NCI-H1105 treated with DMSO at 0.1 percent for 48 hours (cell line): ENCODE data around the gene ADORA2B.
"Not testable (repeated sequence)": the region's sequence is repeated elsewhere in the genome, so short reads cannot be mapped to it uniquely, and the experiment has no call there.

ENCODE experiments used
- DNase-seq: peaks from one replicate; lab custom pipeline; 2025; lab: John Stamatoyannopoulos, UW

The ADORA2B gene

GRCh38 chr17:15922586-15922985 is 22.3 kb upstream of the ADORA2B start:
- DNase-seq = no peak

DNA sequence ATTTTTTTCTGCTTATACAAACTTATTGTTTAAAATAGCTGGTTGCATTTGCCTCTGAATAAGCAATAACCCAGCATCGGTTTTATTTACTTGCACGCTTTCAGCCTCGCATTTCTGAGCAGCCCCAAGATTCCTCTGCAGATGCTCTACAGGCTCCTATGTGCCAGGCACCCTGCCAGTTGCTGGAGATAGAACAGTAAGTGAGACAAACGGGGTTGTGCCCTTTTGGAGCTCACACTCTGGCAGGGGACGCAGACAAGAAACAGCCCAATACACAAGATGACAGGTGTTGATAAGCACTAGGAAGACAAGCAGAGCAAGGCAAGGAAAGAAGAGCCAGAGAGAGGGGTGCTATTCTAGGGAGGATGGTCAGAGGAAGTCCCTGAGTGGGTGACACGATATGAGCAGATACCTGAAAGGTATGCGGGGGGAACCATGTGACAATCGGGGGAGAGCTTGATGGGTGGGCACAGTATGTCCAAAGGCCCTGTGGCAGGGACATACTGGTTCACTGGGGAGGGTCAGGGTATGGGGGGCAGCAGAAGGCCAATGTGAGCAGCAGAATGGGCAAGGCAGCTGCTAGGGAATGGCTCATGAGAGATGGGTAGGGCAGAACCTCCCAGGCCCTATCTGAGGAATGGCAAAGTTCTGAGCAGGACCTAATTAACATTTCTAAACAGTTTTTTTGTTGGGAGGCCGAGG is 18.7 kb upstream of the ADORA2B start:
- DNase-seq = no peak

DNA sequence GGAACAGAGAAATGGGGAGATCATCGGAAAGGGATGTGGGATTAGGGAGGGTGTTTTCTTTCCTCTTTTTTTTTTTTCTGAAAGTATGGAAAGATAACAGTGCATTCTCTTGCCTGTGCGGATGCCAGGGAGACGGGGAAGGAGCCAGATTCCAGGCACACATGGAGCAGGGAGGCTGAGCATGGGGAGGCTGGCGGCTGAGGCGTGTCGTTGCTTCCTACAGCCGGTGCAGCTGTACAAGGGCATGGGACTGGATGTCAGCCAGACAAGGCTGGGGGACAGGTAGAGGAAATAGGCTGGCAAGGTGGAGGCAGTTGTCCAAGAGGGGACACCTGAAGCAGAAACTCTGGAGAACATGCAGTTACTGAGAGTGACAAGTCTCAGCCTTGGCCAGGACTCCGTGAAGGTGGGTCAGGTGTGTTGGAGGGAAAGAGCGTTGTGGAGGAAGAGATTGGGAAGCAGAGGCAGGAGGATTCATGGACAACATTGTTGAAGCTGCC is 16.6 kb upstream of the ADORA2B start:
- DNase-seq = no peak

- DNase-seq = no peak
Observed at GRCh38 chr17:15929941-15930340, 15.0 kb upstream of the ADORA2B start.

- DNase-seq = no peak
Observed at GRCh38 chr17:15930426-15930825, 14.5 kb upstream of the ADORA2B start.

- no peak for DNase-seq
Observed at GRCh38 chr17:15931394-15931793, 13.5 kb upstream of the ADORA2B start.

GRCh38 chr17:15934866-15935265 is 10.1 kb upstream of the ADORA2B start:
- DNase-seq = no peak

- DNase-seq = no peak
Observed at GRCh38 chr17:15935891-15936290, 9.0 kb upstream of the ADORA2B start.

GRCh38 chr17:15936481-15936880 is 8.4 kb upstream of the ADORA2B start:
- not testable (repeated sequence) for DNase-seq

- no peak for DNase-seq
Observed at GRCh38 chr17:15941781-15942180, 3.1 kb upstream of the ADORA2B start.

- DNase-seq = no peak
Observed at GRCh38 chr17:15942207-15942833, 2.6 kb upstream of the ADORA2B start.

- no peak for DNase-seq
Observed at GRCh38 chr17:15943971-15944758, 765 bp upstream of the ADORA2B start.

DNA sequence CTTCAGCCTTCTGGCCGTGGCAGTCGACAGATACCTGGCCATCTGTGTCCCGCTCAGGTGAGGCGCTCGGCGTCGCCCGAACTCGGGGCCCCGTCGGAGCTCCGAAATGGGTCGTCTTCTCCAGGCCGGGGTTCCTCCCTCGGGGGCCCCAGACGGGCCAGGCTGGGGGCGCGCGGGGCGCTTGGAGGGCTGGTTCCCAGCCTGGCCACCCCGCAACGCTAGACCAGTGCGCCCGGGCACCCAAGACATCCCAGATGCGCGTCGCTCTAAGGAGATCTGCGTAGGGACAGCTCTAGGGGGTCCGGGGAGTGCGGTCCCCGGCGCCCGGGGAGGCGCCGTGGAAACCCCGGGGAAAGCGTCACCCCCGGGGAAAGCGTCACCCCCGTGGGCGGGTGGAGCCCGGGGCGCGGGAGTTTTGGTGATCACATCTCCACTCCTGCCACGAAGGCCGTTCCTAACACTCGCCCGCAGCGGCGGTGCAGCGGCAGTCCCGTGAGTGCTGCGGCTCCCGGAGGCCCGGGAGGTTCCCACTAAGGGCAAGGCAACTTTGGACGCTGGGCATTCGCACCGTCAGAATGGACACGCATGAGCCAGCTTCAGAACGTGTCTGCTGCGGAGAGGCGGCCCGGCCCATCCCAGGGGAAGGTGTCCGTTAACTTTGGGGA is 729 bp downstream of the ADORA2B start:
- no peak for DNase-seq

DNA sequence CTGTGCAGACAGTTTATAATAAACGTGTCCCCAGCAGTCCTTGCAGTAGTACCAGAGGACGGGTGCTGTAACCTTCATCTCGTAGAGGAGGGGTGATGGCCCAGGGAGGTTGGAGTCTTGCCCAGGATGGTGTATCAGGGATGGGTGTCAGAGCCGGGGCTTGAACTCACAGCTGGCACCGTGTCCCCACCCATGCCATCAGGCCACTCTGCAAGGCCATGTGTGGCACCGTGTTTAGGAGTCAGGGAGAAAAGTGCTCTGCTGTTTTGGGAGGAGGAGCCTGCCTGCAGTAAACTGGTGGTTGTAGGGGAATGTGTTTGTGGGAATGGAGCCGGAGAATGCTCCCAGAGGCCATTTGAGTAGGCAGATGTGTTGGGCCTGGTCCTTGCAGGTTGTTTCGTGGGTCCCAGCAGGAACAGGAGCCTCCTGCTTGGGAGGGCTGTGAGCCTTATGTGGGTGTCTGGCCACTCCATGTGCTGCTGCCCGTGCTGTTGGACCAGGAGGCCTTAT is 1.7 kb downstream of the ADORA2B start:
- no peak for DNase-seq

GRCh38 chr17:15947271-15947670 is 2.3 kb downstream of the ADORA2B start:
- no peak for DNase-seq

DNA sequence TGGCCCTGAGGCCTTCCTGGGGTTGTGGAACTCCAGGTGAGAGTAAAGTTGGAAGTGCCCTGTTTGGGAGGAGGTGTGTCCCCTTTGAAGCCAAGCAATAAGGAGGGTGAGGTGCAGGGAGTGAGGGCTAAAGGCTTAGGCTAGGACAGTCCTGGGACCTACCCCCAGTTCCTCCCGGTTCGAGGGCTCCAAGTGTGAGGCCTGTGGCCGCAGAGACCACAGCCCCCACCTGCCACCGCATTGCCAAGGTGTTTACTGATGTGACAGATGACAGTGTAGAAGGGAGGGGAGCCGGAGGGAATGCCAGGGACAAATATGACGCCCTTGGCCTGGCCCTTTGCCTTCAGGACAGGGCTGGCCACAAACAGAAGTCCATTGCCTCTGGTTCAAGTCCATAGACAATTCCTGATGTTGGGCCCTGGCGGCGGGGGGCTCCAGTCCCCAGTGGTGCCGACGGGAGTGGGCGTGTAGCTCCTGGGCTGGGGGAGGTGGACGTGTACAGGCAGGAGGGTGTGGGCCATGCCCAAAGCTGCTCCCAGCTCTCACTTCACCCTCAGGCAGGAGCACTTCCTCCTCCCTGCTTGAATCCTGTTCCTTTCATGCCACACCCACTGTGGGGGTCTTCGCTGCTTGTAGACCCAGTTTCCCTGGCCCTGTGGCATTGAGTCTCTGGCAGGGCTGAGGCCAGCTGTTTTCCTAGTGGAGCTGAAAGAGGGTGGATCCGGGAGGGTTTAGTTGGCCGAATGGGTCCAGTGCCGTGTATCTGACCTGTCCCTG is 3.2 kb downstream of the ADORA2B start:
- DNase-seq = no peak

DNA sequence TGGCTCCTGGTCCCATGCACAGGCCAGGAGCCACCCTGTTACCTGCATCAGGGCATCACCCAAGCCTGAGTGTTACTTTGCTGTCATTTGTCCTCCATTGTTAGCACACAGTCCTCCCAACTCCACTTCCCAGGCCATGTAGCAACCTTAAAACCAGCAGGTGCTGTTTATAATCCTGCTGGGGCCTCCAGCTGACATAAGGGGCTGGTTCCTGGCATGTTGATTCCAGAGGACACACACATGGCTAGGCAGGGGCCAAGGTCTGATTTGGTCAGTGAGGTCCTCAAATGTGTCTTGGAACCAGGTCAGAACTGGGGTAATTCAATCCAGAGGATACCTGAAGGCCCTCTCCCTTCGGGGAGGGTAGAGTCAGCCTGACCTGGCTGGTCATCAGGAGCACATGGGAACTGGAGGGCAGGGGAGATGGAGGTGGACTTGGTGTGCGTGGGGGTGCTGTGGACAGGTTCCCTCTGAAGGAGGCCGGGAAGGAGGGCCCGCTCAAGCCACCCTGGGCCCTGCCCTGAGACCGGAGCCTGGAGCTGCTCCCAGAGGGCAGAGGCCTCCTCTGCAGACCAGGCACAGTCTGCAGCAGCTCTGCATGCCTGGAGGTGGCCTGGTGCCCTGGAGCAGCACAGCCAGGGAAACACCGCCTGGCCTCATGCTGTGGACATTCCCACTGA is 6.6 kb downstream of the ADORA2B start:
- no peak for DNase-seq

- no peak for DNase-seq
Observed at GRCh38 chr17:15952048-15952532, 7.2 kb downstream of the ADORA2B start.

DNA sequence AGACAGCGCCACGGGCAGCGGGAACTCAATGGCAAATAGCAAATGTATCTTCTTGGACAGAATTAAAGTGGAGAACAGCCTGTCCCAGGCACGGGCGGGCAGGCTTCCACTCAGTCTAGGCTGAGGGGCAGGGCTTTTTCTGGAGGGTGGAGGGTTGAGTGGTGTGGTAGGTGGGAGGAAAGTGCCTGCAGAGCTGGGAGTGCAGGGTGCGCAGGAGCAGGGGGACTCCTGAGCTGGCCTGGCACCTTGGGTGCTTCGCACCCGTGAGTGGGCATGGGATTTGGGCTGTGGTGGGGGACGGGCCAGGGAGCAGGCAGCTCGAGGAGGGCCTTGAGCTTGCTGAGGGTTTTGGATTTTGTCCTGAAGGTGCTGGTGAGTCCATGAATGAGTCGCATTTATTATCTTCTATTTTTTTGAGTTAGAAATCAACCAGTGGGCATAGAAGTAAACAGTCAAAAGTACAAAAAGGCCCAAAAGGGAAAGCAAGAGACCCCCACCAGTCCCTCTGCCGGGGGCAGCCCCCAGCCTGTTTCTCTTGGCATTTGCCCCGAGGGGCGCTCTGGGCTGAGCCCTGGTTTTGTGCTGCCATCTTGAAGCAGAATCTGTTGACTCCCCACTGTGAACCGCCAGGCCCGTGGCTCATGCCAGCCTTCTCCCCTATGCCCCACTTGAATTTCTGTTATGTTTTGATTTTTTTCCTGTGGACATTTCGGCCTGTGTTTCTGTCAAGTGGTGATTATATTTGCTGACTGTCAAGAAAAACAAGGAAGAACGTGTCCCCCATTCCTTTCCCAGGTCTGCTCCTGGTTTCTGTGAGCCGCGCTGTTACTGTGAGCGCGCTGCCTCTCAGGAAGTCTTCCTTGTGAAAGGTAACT is 8.2 kb downstream of the ADORA2B start:
- DNase-seq = no peak

GRCh38 chr17:15954222-15954621 is 9.3 kb downstream of the ADORA2B start:
- DNase-seq = no peak
